ENCODE results near the gene USP15.
"Not testable (repeated sequence)": the region's sequence is repeated elsewhere in the genome, so short reads cannot be mapped to it uniquely, and the experiment has no call there.

Gene USP15

GRCh38 chr12:62320054-62320453 is 59.9 kb downstream of the USP15 start:
- DNase-seq (ENCODE audit: low spot score) = no peak

GRCh38 chr12:62323386-62323785 is 63.2 kb downstream of the USP15 start:
- DNase-seq (ENCODE audit: low spot score) = no peak

GRCh38 chr12:62328296-62328921 is 68.2 kb downstream of the USP15 start:
- DNase-seq (ENCODE audit: low spot score) = no peak

GRCh38 chr12:62331306-62331705 is 71.1 kb downstream of the USP15 start:
- no peak for DNase-seq (ENCODE audit: low spot score)

GRCh38 chr12:62332598-62332997 is 72.4 kb downstream of the USP15 start:
- no peak for DNase-seq (ENCODE audit: low spot score)

- DNase-seq (ENCODE audit: low spot score) = no peak
Observed at GRCh38 chr12:62335057-62335456, 74.9 kb downstream of the USP15 start.

GRCh38 chr12:62335796-62336195 is 75.6 kb downstream of the USP15 start:
- no peak for DNase-seq (ENCODE audit: low spot score)

- DNase-seq (ENCODE audit: low spot score) = not testable (repeated sequence)
Observed at GRCh38 chr12:62337643-62338042, 77.4 kb downstream of the USP15 start.

- DNase-seq (ENCODE audit: low spot score) = not testable (repeated sequence)
Observed at GRCh38 chr12:62342614-62343303, 82.6 kb downstream of the USP15 start.

GRCh38 chr12:62343304-62344120 is 83.3 kb downstream of the USP15 start:
- not testable (repeated sequence) for DNase-seq (ENCODE audit: low spot score)

- not testable (repeated sequence) for DNase-seq (ENCODE audit: low spot score)
Observed at GRCh38 chr12:62344731-62345556, 84.7 kb downstream of the USP15 start.

GRCh38 chr12:62345667-62346066 is 85.5 kb downstream of the USP15 start:
- DNase-seq (ENCODE audit: low spot score) = no peak

- no peak for DNase-seq (ENCODE audit: low spot score)
Observed at GRCh38 chr12:62346817-62347216, 86.6 kb downstream of the USP15 start.

GRCh38 chr12:62347922-62348650 is 87.9 kb downstream of the USP15 start:
- no peak for DNase-seq (ENCODE audit: low spot score)

GRCh38 chr12:62350554-62350953 is 90.3 kb downstream of the USP15 start:
- DNase-seq (ENCODE audit: low spot score) = no peak

GRCh38 chr12:62351326-62351725 is 91.1 kb downstream of the USP15 start:
- no peak for DNase-seq (ENCODE audit: low spot score)

- no peak for DNase-seq (ENCODE audit: low spot score)
Observed at GRCh38 chr12:62361048-62361447, 100.8 kb downstream of the USP15 start.

- DNase-seq (ENCODE audit: low spot score) = no peak
Observed at GRCh38 chr12:62363506-62363905, 103.3 kb downstream of the USP15 start.

GRCh38 chr12:62364697-62365096 is 104.5 kb downstream of the USP15 start:
- DNase-seq (ENCODE audit: low spot score) = not testable (repeated sequence)

GRCh38 chr12:62365846-62366245 is 105.6 kb downstream of the USP15 start:
- DNase-seq (ENCODE audit: low spot score) = not testable (repeated sequence)

All from SK-N-DZ (cell line).